22Rv1 (cell line): Measurements from ENCODE around the gene PPM1J.
A peak's percentile ranks its signal among the peaks of the same experiment; 100 is the strongest.

Experiments
- H3K27ac ChIP-seq: fragments of 450-650 bp; 2 replicates; pipeline ENCODE4 v1.5.1; 2017
- CTCF ChIP-seq: fragments of 450-650 bp; IDR thresholded peaks from 2 replicates; pipeline ENCODE4 v1.5.1; 2017; ENCODE audit warnings: mild to moderate bottlenecking
- ZFX ChIP-seq: fragments of 450-650 bp; IDR thresholded peaks from 2 replicates; pipeline ENCODE4 v1.6.1; 2017; ENCODE audit warnings: antibody characterized with exemption, borderline replicate concordance

Gene PPM1J

DNA sequence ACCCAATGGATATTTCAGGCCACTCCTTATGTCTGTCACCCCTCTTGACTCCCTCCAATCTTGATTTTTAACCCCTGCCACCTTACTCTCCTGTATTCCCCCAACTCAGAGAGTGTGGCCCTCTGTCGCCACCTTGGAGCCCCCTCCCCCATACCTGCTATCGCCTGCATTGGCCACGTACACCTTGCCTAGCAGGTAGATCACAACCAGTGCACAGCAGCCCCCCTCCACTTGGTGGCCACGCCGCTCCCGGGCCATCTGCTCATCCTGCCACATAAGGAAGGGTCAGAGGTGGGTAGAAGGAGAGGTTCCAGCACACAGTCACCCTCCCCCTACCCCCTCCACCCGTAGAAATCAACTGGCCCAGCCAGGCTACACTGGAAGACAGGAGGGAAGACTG, 2.9 kb downstream of the PPM1J start:
- TF ChIP-seq ZFX (no peak), CTCF (no peak)
- H3K27ac ChIP-seq = no peak overlapping the region

DNA sequence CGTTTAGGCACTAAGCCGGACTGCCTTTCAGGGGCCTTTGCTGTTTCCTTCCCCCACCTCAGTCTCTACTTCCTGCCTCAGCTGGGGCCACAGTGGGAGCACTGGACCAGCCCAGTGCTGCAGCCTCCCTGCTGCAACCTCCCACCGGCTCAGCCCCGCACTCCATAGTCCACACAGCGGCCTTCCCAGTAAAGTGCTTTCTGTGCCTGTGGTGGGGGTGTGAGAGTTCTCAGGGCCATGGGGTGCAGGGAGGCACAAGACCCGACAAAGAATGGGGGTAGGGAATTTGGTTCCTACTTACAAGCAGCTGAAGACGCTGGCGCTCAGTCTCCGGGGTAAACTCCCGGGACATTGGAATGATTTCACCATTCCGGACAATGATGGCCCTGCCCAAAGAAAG, 3.5 kb downstream of the PPM1J start:
- H3K27ac ChIP-seq = no peak overlapping the region
- no peak for TF ChIP-seq CTCF
- TF ChIP-seq ZFX = no peak

DNA sequence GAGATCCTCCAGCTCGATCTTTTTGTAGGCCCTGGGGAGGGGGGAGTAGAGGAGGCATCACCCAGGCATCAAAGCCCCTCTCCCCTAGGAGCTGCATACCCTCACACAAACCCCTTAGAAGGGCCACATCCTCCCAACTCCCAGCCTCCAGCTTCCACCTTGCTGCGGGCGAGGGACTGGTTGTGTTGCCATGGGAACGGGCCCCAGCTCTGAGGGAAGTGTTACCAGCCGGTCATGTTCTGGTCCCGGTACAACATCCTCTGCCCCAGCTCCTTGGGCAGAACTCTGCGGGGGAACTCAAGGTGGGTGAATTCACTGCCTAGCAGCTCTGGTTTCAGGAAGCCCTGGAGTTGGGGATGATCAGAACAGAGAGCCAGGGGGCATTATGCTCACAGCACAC, 4.1 kb downstream of the PPM1J start:
- TF ChIP-seq ZFX = no peak
- TF ChIP-seq CTCF = no peak
- no peak overlapping the region for H3K27ac ChIP-seq

GRCh38 chr1:112710586-112710985, 4.5 kb downstream of the PPM1J start:
- TF ChIP-seq CTCF (no peak), ZFX (no peak)
- no peak overlapping the region for H3K27ac ChIP-seq

DNA sequence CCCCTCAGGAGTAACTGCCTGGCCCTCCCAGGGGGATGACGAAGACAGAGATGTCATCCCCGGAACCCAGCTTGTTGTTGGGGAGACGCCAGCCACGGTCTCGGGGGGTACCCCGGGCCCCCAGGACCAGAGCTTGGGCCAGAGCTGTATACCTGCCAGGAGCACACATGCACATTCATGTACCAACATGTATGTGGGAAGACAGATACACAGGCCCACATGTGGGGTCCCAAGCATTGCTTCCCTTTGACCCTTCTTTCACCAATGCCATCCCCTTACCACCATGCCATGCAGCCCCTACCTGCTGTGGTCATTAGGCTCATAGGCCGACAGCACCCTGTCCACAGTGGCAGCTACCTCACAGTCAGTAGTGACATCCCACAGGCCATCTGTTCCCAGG, 5.0 kb downstream of the PPM1J start:
- H3K27ac ChIP-seq = no peak overlapping the region
- TF ChIP-seq ZFX (no peak), CTCF (no peak)

DNA sequence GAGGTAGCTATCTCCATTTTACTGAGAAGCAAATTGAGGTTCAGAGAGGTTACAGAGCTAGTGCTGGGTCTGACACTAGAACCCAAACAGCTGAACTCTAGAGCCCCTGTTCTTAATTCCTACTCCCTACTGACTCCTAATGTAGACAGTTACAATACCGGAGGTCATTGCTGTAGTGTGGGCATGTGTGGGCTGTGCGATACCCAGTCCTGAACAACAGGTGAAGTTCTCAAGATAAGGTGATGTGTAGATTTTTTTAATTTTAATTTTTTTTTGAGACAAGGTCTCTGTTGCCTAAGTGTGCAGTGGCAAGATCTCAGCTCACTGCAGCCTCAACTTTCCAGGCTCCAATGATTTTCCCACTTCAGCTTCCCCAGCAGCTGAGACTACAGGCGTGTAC, 6.6 kb downstream of the PPM1J start:
- no peak for TF ChIP-seq ZFX
- no peak overlapping the region for H3K27ac ChIP-seq

DNA sequence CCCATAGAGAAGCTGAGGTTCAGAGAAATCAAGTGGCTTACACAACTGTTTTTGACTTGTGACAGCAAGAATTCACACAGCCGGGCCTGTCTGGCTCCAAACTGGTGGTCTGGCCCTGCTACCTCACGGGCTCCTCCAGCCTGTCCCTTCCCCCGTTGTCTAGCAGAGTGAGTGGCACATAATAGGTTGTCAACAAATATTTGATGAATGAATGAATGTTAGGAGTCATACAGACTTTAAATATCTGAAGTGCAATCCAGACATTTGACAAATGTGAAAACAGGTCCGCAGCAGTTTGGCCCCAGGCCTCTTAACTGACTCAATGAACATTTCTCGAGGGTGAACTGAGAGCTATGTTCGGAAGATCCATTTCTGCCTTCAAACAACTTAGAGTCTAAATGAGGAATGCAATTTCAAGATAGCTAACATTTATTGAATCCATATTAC, 7.1 kb downstream of the PPM1J start:
- no peak overlapping the region for H3K27ac ChIP-seq
- TF ChIP-seq CTCF (no peak), ZFX (no peak)

DNA sequence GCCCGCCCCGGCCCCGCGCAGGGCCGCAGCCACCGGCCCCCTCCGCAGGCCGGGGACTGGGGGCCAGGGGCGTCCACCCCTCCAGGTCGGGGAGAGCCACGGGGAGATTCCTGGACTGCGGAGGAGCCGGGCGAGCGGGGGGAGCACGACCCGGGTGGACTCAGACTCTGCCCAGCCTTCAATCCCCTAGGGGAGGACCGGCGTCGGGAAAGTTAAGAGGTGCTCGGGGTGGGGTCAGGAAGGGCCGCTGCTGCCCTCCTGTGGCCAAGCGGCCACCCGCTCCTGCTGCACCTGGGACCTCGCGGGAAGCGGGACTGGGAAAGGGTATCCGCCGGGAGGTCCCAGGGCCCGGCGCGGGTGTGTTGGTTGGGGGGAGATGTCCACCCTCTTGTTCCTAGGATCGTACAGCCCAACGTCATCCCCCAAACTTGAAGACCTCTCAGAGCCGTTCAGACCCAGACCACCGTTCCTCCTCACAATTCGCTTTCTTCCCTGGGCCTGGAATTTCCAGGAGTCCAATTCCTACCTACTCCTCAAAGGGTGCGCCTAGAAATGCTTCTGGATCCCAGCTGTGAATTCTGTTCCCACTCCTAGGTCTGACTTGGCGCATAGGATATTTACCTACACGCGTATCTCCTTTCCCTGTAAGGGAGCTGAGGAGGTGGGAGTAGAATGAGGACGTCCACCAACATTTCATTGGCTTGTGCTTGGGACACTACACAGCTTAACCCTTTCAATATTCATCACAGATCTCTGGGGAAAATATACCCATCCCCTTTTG, 7.7 kb downstream of the PPM1J start:
- TF ChIP-seq CTCF (peak; percentile 94), ZFX (no peak)
- peak overlapping the region; percentile 97 for H3K27ac ChIP-seq
